HCT116 (cell line): Measurements from ENCODE around the gene PRKG1. TPM values are rescaled to one million over a fixed set of nuclear protein-coding genes. Genes with fewer than 3 reads are reported as not detected.

ENCODE experiments used
- ATAC-seq: fragments of 200-7000 bp; cut with Tn5 transposase; 2 replicates; pipeline ENCODE4 v1.9.1; 2020; ENCODE audit warnings: mild to moderate bottlenecking, moderate library complexity
- BruUV-seq: library from RNA; stranded (reverse); fragments of 400-500 nt; replicated peaks from 2 replicates; lab custom pipeline; 2021; lab: Mats Ljungman, UMichigan
- CTCF ChIA-PET: fragments of 300-600 bp; sonication (Branson Sonifier 250); formaldehyde crosslinking; loops from one replicate; lab custom pipeline; 2021; ENCODE audit warnings: antibody characterized with exemption; lab: Charles Lee
- POLR2A ChIA-PET: fragments of 300-600, 350-600 bp; sonication (Branson Sonifier 250); formaldehyde crosslinking; loops from one replicate; lab custom pipeline; 2021; ENCODE audit warnings: antibody characterized with exemption; lab: Charles Lee
- RAD21 ChIA-PET, 2 experiments: fragments of 300-600 bp; sonication (Branson Sonifier 250); formaldehyde crosslinking; loops; one replicate each; lab custom pipeline; 2023; ENCODE audit warnings: low total read pairs in 2 of 2; ENCODE audit not compliant: uncharacterized antibody in 2 of 2, unreplicated experiment in 2 of 2, low non-redundant PET in 1 of 2; lab: Charles Lee
- DNase-seq: peaks from one replicate; pipeline ENCODE4 v3.0.0-alpha.2; 2010; ENCODE audit warnings: low read depth, low spot score
- H2AFZ ChIP-seq: fragments of 200-600 bp; shearing (Covaris generic), sonication (generic); 2 replicates; pipeline ENCODE4 v1.6.1; 2017; ENCODE audit warnings: low read depth, mixed run types, mixed read lengths, antibody characterized with exemption, low read length; ENCODE audit not compliant: poor library complexity, severe bottlenecking
- H3K27ac ChIP-seq: 2 replicates; pipeline ENCODE4 v1.5.1; 2012; ENCODE audit warnings: low read depth, low read length
- H3K27me3 ChIP-seq: fragments of 200-600 bp; sonication (generic); 2 replicates; pipeline ENCODE4 v1.6.1; 2016; ENCODE audit warnings: mixed run types, low read length, mixed read lengths; ENCODE audit not compliant: insufficient read depth
- H3K36me3 ChIP-seq, 2 experiments: fragments of 200-500 bp in 1 of 2; fragments of 200-600 bp in 1 of 2; sonication (Bioruptor generic) in 1 of 2; sonication (generic) in 1 of 2; 2 replicates each; pipeline versions ENCODE4 v1.5.1 to v1.6.1; 2014 to 2016; ENCODE audit warnings: low read length in 2 of 2, inconsistent platforms in 1 of 2, mixed read lengths in 1 of 2, mixed run types in 1 of 2; ENCODE audit not compliant: insufficient read depth in 2 of 2, control insufficient read depth in 1 of 2
- H3K4me1 ChIP-seq, 2 experiments: fragments of 200-600 bp in 1 of 2; sonication (generic) in 1 of 2; 2 replicates each; pipeline versions ENCODE4 v1.5.1 to v1.6.1; 2012 to 2017; ENCODE audit warnings: low read length in 2 of 2, inconsistent platforms in 1 of 2, mild to moderate bottlenecking in 1 of 2, mixed read lengths in 1 of 2, mixed run types in 1 of 2, moderate library complexity in 1 of 2; ENCODE audit not compliant: insufficient read depth in 2 of 2, control insufficient read depth in 1 of 2
- H3K4me2 ChIP-seq: fragments of 200-600 bp; sonication (generic); 2 replicates; pipeline ENCODE4 v1.6.1; 2017; ENCODE audit warnings: mixed run types, low read length, mixed read lengths
- H3K4me3 ChIP-seq, 2 experiments: fragments of 200-600 bp in 1 of 2; sonication (generic) in 1 of 2; replicated peaks in 1 of 2; 2 replicates each; pipeline ENCODE4 v1.5.1; 2011 to 2016; ENCODE audit warnings: low read length in 2 of 2, control low read depth in 1 of 2, low read depth in 1 of 2, mild to moderate bottlenecking in 1 of 2, mixed read lengths in 1 of 2, mixed run types in 1 of 2
- H3K79me2 ChIP-seq: fragments of 200-600 bp; sonication (generic); 2 replicates; pipeline ENCODE4 v1.6.1; 2017; ENCODE audit warnings: mild to moderate bottlenecking, mixed run types, low read length, moderate library complexity, mixed read lengths; ENCODE audit not compliant: insufficient read depth
- H3K9ac ChIP-seq: fragments of 200-600 bp; sonication (generic); 2 replicates; pipeline ENCODE4 v1.6.1; 2016; ENCODE audit warnings: low read length, mixed read lengths
- H3K9me2 ChIP-seq: fragments of 200-600 bp; sonication (generic), shearing (Covaris generic); 2 replicates; pipeline ENCODE4 v1.6.1; 2017; ENCODE audit warnings: mixed run types, mild to moderate bottlenecking, moderate library complexity; ENCODE audit not compliant: insufficient read depth
- H3K9me3 ChIP-seq, 2 experiments: fragments of 200-500 bp in 1 of 2; fragments of 200-600 bp in 1 of 2; sonication (Bioruptor generic) in 1 of 2; sonication (generic) in 1 of 2; 2 replicates each; pipeline ENCODE4 v1.6.1; 2014 to 2017; ENCODE audit warnings: low read length in 2 of 2, mixed read lengths in 2 of 2, inconsistent platforms in 1 of 2, low read depth in 1 of 2, mild to moderate bottlenecking in 1 of 2, mixed run types in 1 of 2, moderate library complexity in 1 of 2; ENCODE audit not compliant: control insufficient read depth in 1 of 2, insufficient read depth in 1 of 2
- H4K20me1 ChIP-seq: fragments of 200-600 bp; sonication (generic), shearing (Covaris generic); 2 replicates; pipeline ENCODE4 v1.6.1; 2017; ENCODE audit warnings: mixed run types, mild to moderate bottlenecking, moderate library complexity; ENCODE audit not compliant: insufficient read depth
- ATF3 ChIP-seq: IDR thresholded peaks from 2 replicates; pipeline ENCODE4 v1.6.1; 2012
- CEBPB ChIP-seq: IDR thresholded peaks from 2 replicates; pipeline ENCODE4 v1.6.1; 2012; ENCODE audit warnings: low read depth
- EGR1 ChIP-seq: IDR thresholded peaks from 2 replicates; pipeline ENCODE4 v1.6.1; 2012; ENCODE audit warnings: low read depth
- ELF1 ChIP-seq: IDR thresholded peaks from 2 replicates; pipeline ENCODE4 v1.6.1; 2012; ENCODE audit warnings: low read depth, borderline replicate concordance
- EZH2 ChIP-seq: fragments of 200-600 bp; sonication (generic); IDR thresholded peaks from 2 replicates; pipeline ENCODE4 v1.6.1; 2017; ENCODE audit warnings: antibody characterized with exemption, mixed run types
- EZH2phosphoT487 ChIP-seq: fragments of 200-600 bp; IDR thresholded peaks from 2 replicates; pipeline ENCODE4 v1.6.1; 2018; ENCODE audit warnings: antibody characterized with exemption, borderline replicate concordance
- FOSL1 ChIP-seq: IDR thresholded peaks from 2 replicates; pipeline ENCODE4 v1.6.1; 2012; ENCODE audit warnings: low read depth
- JUND ChIP-seq: IDR thresholded peaks from 2 replicates; pipeline ENCODE4 v1.6.1; 2012
- MAX ChIP-seq: IDR thresholded peaks from 2 replicates; pipeline ENCODE4 v1.6.1; 2012
- POLR2A ChIP-seq: IDR thresholded peaks from 2 replicates; pipeline ENCODE4 v1.7.0; 2011; ENCODE audit warnings: borderline replicate concordance; ENCODE audit not compliant: insufficient read depth, insufficient read length; ENCODE audit errors: extremely low read depth
- POLR2AphosphoS5 ChIP-seq: IDR thresholded peaks from 2 replicates; pipeline ENCODE4 v1.6.1; 2011; ENCODE audit warnings: mild to moderate bottlenecking, low read depth, low read length, moderate library complexity
- RAD21 ChIP-seq: IDR thresholded peaks from 2 replicates; pipeline ENCODE4 v1.6.1; 2012; ENCODE audit warnings: low read depth, mild to moderate bottlenecking
- REST ChIP-seq: IDR thresholded peaks from 2 replicates; pipeline ENCODE4 v1.6.1; 2012; ENCODE audit warnings: low read depth
- SIN3A ChIP-seq: IDR thresholded peaks from 2 replicates; pipeline ENCODE4 v1.6.1; 2012; ENCODE audit warnings: low read depth
- SP1 ChIP-seq: IDR thresholded peaks from 2 replicates; pipeline ENCODE4 v1.6.1; 2012; ENCODE audit warnings: low read depth
- SRF ChIP-seq: IDR thresholded peaks from 2 replicates; pipeline ENCODE4 v1.6.1; 2012; ENCODE audit warnings: low read depth
- YY1 ChIP-seq: IDR thresholded peaks from 2 replicates; pipeline ENCODE4 v1.6.1; 2011; ENCODE audit warnings: low read length, low read depth, moderate library complexity, mild to moderate bottlenecking; ENCODE audit not compliant: insufficient replicate concordance; ENCODE audit errors: extremely low read depth
- ZBTB33 ChIP-seq: IDR thresholded peaks from 2 replicates; pipeline ENCODE4 v1.6.1; 2011; ENCODE audit warnings: mild to moderate bottlenecking, low read length, moderate library complexity; ENCODE audit not compliant: insufficient replicate concordance; ENCODE audit errors: extremely low read depth
- ZFX ChIP-seq: fragments of 450-650 bp; IDR thresholded peaks from 2 replicates; pipeline ENCODE4 v1.6.1; 2017
- ZNF274 ChIP-seq: fragments of 200-500 bp; sonication (Bioruptor generic); IDR thresholded peaks from 2 replicates; pipeline ENCODE4 v1.6.1; 2014; ENCODE audit warnings: mild to moderate bottlenecking, low read depth, low read length, inconsistent platforms
- intact Hi-C: fragments of 100-400 bp; cut with micrococcal nuclease; formaldehyde crosslinking; loops from 2 replicates; pipeline ENCODE4 v1.10.0; 2022
- total RNA-seq: library from RNA; stranded (reverse); gene quantifications from one replicate; pipeline ENCODE4 v1.2.1, GENCODE V29; 2021; ENCODE audit not compliant: unreplicated experiment

Gene PRKG1
- total RNA-seq, 1 experiment from 2014 or later, result 1.4 TPM

GRCh38 chr10:52170776-52171175, 1096.5 kb downstream of the PRKG1 start:
- DNase-seq (no peak), ATAC-seq (no peak)
- no peak overlapping the region for H2AFZ ChIP-seq
- no peak overlapping the region for H3K4me3 ChIP-seq
- POLR2A ChIA-PET, result no interaction called here
- no peaks in the 10 kb centered on the region for H4K20me1 ChIP-seq
- BruUV-seq, result no TSS peak
- H3K9me2 ChIP-seq, result no peaks in the 10 kb centered on the region
- no peak overlapping the region for H3K9ac ChIP-seq
- H3K9me3 ChIP-seq, result no peaks in the 10 kb centered on the region
- no peak for TF ChIP-seq POLR2AphosphoS5
- no peak for TF ChIP-seq SIN3A
- TF ChIP-seq EGR1, result no peak
- TF ChIP-seq ATF3, result no peak
- TF ChIP-seq CEBPB, result no peak
- TF ChIP-seq SP1, result no peak
- no peak for TF ChIP-seq ZNF274
- no peak for TF ChIP-seq REST
- no peak for TF ChIP-seq EZH2phosphoT487
- no peak for TF ChIP-seq EZH2
- no peak for TF ChIP-seq RAD21
- TF ChIP-seq ZFX, result no peak
- TF ChIP-seq ELF1, result no peak
- TF ChIP-seq MAX, result no peak
- TF ChIP-seq POLR2A, result no peak
- TF ChIP-seq JUND, result no peak
- no peak for TF ChIP-seq ZBTB33
- TF ChIP-seq SRF, result no peak
- no peak for TF ChIP-seq FOSL1
- no peak for TF ChIP-seq YY1
- TF ChIP-seq, all 23 proteins: peak for 0
- Histone ChIP-seq H3K27me3 (no peaks in the 10 kb centered on the region), H3K4me2 (no peak overlapping the region), H3K79me2 (no peaks in the 10 kb centered on the region), H3K36me3 (no peaks in the 10 kb centered on the region), H3K4me1 (no peaks in the 10 kb centered on the region), H3K27ac (no peak overlapping the region)
- intact Hi-C loops, result no loop called here
- ChIA-PET CTCF (no interaction called here), RAD21 (no interaction called here)
